ENCODE results near the gene HAPLN3. TPM values are rescaled to one million over a fixed set of nuclear protein-coding genes. Genes with fewer than 3 reads are reported as not detected.
A peak's percentile ranks its signal among the peaks of the same experiment; 100 is the strongest.

HAPLN3 gene
- total RNA-seq, 1 experiment from 2014 or later: 42.4 TPM

DNA sequence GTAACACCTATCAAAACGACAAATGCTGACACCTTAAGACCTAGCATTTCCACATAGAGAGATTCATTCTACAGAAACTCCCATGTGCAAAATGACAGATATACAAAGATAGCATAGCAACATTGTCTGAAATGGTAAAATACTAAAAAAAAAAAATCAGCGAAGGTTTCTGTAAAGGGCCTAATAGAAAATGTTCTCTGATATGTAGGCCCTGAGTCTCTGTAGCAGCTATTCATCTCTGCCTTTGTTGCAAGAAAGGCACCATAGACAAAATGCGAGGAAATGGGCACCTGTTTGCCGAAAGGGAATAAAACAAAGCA is 18.5 kb upstream of the HAPLN3 start:
- H3K9me3 Mint-ChIP-seq: peaks cover 0 to 2% of the 10 kb centered on the region in 2 experiments
- no peak overlapping the region for H2BK15ac ChIP-seq (ENCODE audit: low read depth, low read length)
- H3K79me1 ChIP-seq (ENCODE audit: insufficient read depth, low read depth, low read length, poor library complexity, severe bottlenecking): peaks cover 23% of the 10 kb centered on the region
- H3K9me3 ChIP-seq (ENCODE audit: control insufficient read depth, low read depth, low read length): no peaks in the 10 kb centered on the region
- no peak overlapping the region for H4K8ac ChIP-seq (replicated peaks; ENCODE audit: insufficient read length, low read depth, low read length)
- no peak overlapping the region for H3K27ac ChIP-seq (ENCODE audit: insufficient read length, low read depth, low read length)
- peak overlapping the region; percentile 30 for H3K9ac ChIP-seq (ENCODE audit: extremely low read depth, insufficient read length, low read length)
- H3T11ph ChIP-seq (ENCODE audit: low read length): no peak overlapping the region
- H3K4me1 Mint-ChIP-seq: peaks cover 35 to 42% of the 10 kb centered on the region in 2 experiments
- H3K4me1 ChIP-seq (ENCODE audit: insufficient read depth, low read length): peaks cover 8% of the 10 kb centered on the region
- peak overlapping the region; percentile 82 to 98 for H3K4me3 Mint-ChIP-seq
- H3K56ac ChIP-seq (ENCODE audit: insufficient read length, low read depth, low read length): no peak overlapping the region
- TF ChIP-seq, protein P1, sequence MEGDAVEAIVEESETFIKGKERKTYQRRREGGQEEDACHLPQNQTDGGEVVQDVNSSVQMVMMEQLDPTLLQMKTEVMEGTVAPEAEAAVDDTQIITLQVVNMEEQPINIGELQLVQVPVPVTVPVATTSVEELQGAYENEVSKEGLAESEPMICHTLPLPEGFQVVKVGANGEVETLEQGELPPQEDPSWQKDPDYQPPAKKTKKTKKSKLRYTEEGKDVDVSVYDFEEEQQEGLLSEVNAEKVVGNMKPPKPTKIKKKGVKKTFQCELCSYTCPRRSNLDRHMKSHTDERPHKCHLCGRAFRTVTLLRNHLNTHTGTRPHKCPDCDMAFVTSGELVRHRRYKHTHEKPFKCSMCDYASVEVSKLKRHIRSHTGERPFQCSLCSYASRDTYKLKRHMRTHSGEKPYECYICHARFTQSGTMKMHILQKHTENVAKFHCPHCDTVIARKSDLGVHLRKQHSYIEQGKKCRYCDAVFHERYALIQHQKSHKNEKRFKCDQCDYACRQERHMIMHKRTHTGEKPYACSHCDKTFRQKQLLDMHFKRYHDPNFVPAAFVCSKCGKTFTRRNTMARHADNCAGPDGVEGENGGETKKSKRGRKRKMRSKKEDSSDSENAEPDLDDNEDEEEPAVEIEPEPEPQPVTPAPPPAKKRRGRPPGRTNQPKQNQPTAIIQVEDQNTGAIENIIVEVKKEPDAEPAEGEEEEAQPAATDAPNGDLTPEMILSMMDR (conservative IDR thresholded peaks at IDR 0.05): no peak
- no peak overlapping the region for H2BK120ac ChIP-seq (ENCODE audit: low read depth, low read length, poor library complexity, severe bottlenecking)
- DNase-seq: no peak
- H4K20me1 ChIP-seq (ENCODE audit: control insufficient read depth, insufficient read depth, insufficient read length): no peaks in the 10 kb centered on the region
- no peak overlapping the region for H3K4ac ChIP-seq (ENCODE audit: low read depth, low read length)
- H3K27ac Mint-ChIP-seq: peak overlapping the region; percentile 90 to 97 (median 96); a peak in 4 of 7 replicates
- no peak overlapping the region for H2BK12ac ChIP-seq (ENCODE audit: insufficient read length, low read depth, low read length)
- H4K91ac ChIP-seq (ENCODE audit: insufficient read length, low read depth, low read length): no peak overlapping the region
- peak overlapping the region; percentile 100 for H3K4me2 ChIP-seq (ENCODE audit: insufficient read depth, insufficient read length, low read length)
- no peak overlapping the region for H3K14ac ChIP-seq (ENCODE audit: insufficient read depth, low read length)
- H3K79me2 ChIP-seq (ENCODE audit: insufficient read depth, low read length): peaks cover 23% of the 10 kb centered on the region; the same call in 1 of the 2 replicates
- peaks cover 9% of the 10 kb centered on the region for H3K23me2 ChIP-seq (ENCODE audit: insufficient read length, low read depth, low read length, poor library complexity, severe bottlenecking)
- H3K27me3 ChIP-seq (ENCODE audit: insufficient read depth, low read length): no peaks in the 10 kb centered on the region
- H4K5ac ChIP-seq (ENCODE audit: insufficient read length, low read depth, low read length): no peak overlapping the region
- no CpG with 5 or more reads among the region's 4 CpGs for WGBS (ENCODE audit: extremely low coverage, insufficient read length, low lambda C conversion rate)
- no peak overlapping the region for H2AK5ac ChIP-seq (ENCODE audit: insufficient read length, low read length)
- no peak overlapping the region for H2BK20ac ChIP-seq (ENCODE audit: low read depth, low read length, poor library complexity, severe bottlenecking)
- H2BK5ac ChIP-seq (ENCODE audit: insufficient read length, low read length): no peak overlapping the region
- H3K18ac ChIP-seq (ENCODE audit: insufficient read length, low read depth, low read length): no peak overlapping the region
- peaks cover 28 to 37% (median 34%) of the 10 kb centered on the region in 3 experiments for H3K36me3 Mint-ChIP-seq (ENCODE audit: insufficient read depth in 1 of 3, low read depth in 3 of 3)
- H3K27me3 Mint-ChIP-seq (ENCODE audit: low read depth): no peaks in the 10 kb centered on the region; the same call in none of the 2 replicates
- H3K23ac ChIP-seq (ENCODE audit: insufficient read length, low read depth, low read length): no peak overlapping the region
- H2AFZ ChIP-seq (ENCODE audit: low read length): no peak overlapping the region
